HG03469 (cell line): ENCODE measurements around the gene CDC37L1.
"Not testable (repeated sequence)": the region's sequence is repeated elsewhere in the genome, so short reads cannot be mapped to it uniquely, and the experiment has no call there.

Experiments used
- ATAC-seq: cut with Tn5 transposase; IDR thresholded peaks from one replicate; pipeline ENCODE4 v1.9.1; 2021; ENCODE audit warnings: mild to moderate bottlenecking, moderate library complexity, moderate number of reproducible peaks; ENCODE audit not compliant: unreplicated experiment

The CDC37L1 gene

GRCh38 chr9:4679268-4680172, at the start of gene CDC37L1:
TSS of gene CDC37L1 (plus strand) at chr9:4679569. CDS start at chr9:4679768, 199 bp downstream.
- ATAC-seq: peak; percentile 91

- ATAC-seq: no peak
Observed at GRCh38 chr9:4630836-4631235, 48.5 kb upstream of the CDC37L1 start.

GRCh38 chr9:4638968-4639367, 40.4 kb upstream of the CDC37L1 start:
- no peak for ATAC-seq

GRCh38 chr9:4639420-4639819, 39.9 kb upstream of the CDC37L1 start:
- ATAC-seq: no peak

GRCh38 chr9:4640027-4640426, 39.3 kb upstream of the CDC37L1 start:
- no peak for ATAC-seq

- no peak for ATAC-seq
Observed at GRCh38 chr9:4642351-4642750, 37.0 kb upstream of the CDC37L1 start.

GRCh38 chr9:4654084-4654483, 25.3 kb upstream of the CDC37L1 start:
- no peak for ATAC-seq

GRCh38 chr9:4654538-4654937, 24.8 kb upstream of the CDC37L1 start:
- no peak for ATAC-seq

- ATAC-seq: not testable (repeated sequence)
Observed at GRCh38 chr9:4656196-4656595, 23.2 kb upstream of the CDC37L1 start.

- no peak for ATAC-seq
Observed at GRCh38 chr9:4656621-4657020, 22.7 kb upstream of the CDC37L1 start.

- no peak for ATAC-seq
Observed at GRCh38 chr9:4657426-4658159, 21.8 kb upstream of the CDC37L1 start.

GRCh38 chr9:4660665-4661064, 18.7 kb upstream of the CDC37L1 start:
- ATAC-seq: not testable (repeated sequence)

- no peak for ATAC-seq
Observed at GRCh38 chr9:4661165-4661564, 18.2 kb upstream of the CDC37L1 start.

- ATAC-seq: no peak
Observed at GRCh38 chr9:4661611-4662010, 17.8 kb upstream of the CDC37L1 start.

GRCh38 chr9:4662108-4662988, 17.0 kb upstream of the CDC37L1 start, which contains the start of gene PLPP6:
TSS of gene PLPP6 (plus strand) at chr9:4662294. CDS start at chr9:4662376, 82 bp downstream.
- ATAC-seq: peak; percentile 77

- no peak for ATAC-seq
Observed at GRCh38 chr9:4662989-4663792, 16.2 kb upstream of the CDC37L1 start.

- no peak for ATAC-seq
Observed at GRCh38 chr9:4663956-4664355, 15.4 kb upstream of the CDC37L1 start.

GRCh38 chr9:4665357-4665756, 14.0 kb upstream of the CDC37L1 start:
- ATAC-seq: no peak

- no peak for ATAC-seq
Observed at GRCh38 chr9:4666042-4666699, 13.2 kb upstream of the CDC37L1 start, which contains the start of gene SPATA6L. TSS of gene SPATA6L (minus strand) at chr9:4666480. CDS start at chr9:4666250, 230 bp downstream.
